Erythroblast (primary cell): ENCODE data around the gene SFMBT2.

Experiments
- GATA1 ChIP-seq: IDR thresholded peaks from 2 replicates; pipeline ENCODE4 v1.6.1; 2011; ENCODE audit warnings: low read depth, mild to moderate bottlenecking, control low read depth, low read length, moderate library complexity
- POLR2A ChIP-seq: IDR thresholded peaks from 2 replicates; pipeline ENCODE4 v1.6.1; 2011; ENCODE audit warnings: mild to moderate bottlenecking, low read length

DNA sequence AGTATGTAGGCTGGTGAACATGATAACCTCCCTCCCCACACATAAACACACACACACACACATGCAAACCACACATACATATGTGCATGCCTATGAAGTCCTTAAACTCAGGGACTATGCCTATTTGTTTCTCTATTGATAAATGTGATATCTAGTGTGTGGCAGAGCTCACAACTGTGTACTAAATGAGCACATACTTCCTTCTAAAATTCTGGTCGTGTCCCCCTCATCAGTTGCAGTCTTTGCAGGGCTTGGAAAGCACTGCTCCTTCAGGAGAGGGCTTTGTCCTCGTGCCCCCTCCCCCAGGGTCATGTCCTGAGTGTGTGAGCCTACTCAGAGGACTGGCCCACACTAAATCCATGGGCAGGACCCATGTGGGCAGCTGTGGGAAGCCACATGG, 94.0 kb downstream of the SFMBT2 start:
- TF ChIP-seq POLR2A: no peak
- TF ChIP-seq GATA1: no peak
